GM18499 (cell line): ENCODE results near the gene ARHGAP27.
"Not testable (repeated sequence)": the region's sequence is repeated elsewhere in the genome, so short reads cannot be mapped to it uniquely, and the experiment has no call there.

Experiments used
- ATAC-seq: cut with Tn5 transposase; IDR thresholded peaks from one replicate; pipeline ENCODE4 v1.9.1; 2021; ENCODE audit warnings: moderate number of reproducible peaks; ENCODE audit not compliant: insufficient read depth, unreplicated experiment

ARHGAP27 gene

GRCh38 chr17:45368651-45369050 is 64.0 kb downstream of the ARHGAP27 start:
- no peak for ATAC-seq

GRCh38 chr17:45367216-45367615 is 65.5 kb downstream of the ARHGAP27 start:
- no peak for ATAC-seq

GRCh38 chr17:45366691-45367090 is 66.0 kb downstream of the ARHGAP27 start:
- no peak for ATAC-seq

DNA sequence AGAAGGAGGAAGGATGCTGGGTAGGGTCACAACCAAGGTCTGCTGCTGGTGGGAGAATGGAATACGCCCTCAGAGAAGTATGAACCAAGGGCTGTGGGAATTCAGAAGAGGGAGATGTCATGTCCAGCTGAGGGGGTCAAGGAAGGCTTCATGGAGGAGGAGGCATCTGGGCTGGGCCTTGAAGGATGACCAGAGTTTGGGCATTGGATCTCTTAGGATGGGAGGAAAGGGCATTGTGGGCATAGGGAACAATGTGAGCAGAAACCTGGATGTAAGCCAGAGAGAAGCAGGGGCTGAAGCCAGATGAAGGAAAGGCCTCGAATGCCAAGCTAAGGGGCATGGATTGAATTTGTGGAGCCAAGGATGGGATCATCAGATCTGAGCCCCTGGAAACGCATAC is 66.6 kb downstream of the ARHGAP27 start:
- no peak for ATAC-seq

- ATAC-seq = no peak
These were observed 67.9 kb downstream of the ARHGAP27 start for GRCh38 chr17:45364531-45365390.

DNA sequence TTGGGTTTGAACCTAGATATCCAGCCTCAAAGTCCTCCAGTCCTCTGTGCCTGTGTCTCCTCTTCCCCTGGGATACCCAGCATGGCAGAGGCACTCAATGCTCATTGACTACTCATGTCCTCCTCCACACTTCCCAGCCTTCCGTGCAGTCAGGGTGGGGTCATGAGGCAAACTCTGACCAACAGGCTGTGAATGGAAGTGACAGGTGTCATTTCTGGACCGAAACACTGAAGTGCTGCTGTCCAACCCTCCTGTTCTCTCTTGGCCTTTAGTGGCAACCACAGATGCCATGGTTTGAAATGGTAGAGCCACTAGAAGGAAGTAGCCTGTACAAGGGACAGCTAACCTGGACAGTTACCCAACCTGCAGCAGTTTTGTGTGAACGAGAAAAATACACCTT is 69.2 kb downstream of the ARHGAP27 start:
- no peak for ATAC-seq

DNA sequence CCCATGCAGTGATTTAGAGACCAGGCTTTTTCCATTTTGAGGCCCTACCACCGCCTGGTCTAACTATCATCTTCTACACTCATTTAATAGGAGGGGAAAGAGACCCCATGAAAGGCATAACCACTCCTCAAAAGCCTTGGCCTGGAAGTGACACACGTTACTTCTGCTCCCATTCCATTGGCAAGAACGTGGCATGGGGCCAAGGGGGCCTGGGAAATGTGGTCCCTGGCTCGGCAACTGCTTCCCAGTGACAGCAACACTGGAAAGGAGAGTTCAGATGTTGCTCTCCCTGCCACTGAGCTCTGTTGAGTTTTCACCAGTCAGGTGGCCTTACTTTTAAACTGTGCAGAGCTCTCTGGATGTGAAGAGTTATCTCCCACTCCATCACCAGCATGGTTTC is 70.7 kb downstream of the ARHGAP27 start:
- ATAC-seq = no peak

DNA sequence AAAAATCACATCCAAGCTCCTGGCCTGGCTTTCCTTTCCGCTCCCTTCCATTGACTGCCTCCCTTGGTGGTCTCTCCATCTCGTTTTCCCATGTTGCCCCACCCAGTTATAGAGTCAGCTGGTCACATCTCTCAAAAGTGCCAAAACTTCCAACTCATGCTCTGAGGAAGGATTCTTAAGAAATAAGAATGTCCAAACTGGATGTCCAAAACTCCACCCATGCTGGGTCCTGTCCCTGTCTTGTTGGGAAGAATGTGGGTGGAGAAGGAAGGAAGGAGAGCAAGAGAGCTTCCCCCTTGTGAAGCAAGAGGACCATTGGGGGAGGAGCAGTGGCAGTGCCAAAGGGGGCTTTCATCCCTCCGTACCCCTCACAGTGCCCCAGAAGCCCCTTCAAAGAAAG is 71.2 kb downstream of the ARHGAP27 start:
- no peak for ATAC-seq

- no peak for ATAC-seq
These were observed 75.2 kb downstream of the ARHGAP27 start for GRCh38 chr17:45357364-45357997.

DNA sequence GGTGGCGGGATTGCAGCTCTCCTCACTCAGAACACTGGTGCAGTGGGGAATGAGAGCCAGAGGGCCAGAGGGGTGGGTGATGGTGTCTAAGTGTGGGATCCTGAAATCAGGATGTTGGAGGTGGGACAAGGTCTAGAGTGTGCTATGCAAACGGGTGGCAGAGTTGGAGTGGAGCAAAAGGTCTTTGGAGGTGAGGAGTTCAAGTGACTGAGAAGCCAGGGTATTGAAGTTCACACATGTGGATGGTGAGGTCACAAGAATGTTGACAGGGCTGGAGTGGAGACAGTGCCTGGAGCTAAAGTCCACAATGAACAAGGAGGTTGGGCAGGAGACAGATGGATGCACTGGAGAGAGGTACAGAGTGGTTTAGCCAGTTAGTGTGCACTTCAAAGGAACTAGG is 77.6 kb downstream of the ARHGAP27 start:
- no peak for ATAC-seq

DNA sequence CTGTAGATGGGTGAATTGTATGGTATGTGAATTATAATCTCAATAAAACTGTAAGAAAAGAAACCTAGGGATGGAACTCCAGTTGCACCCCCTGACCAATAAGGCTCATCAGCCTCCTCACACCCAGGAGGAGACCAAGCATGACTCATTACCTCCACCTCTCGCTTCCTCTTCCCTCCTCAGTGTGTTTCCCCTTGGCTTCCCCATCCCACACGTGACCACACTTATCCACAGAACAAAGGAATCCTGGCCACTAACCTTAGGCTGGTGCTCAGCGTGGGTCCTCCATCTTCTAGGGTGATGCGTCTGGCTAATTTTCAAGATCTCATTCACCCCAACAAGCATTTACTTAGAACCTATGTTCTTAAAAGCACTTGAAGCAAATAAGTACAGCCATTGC is 79.6 kb downstream of the ARHGAP27 start:
- ATAC-seq = no peak

GRCh38 chr17:45351831-45352230 is 80.8 kb downstream of the ARHGAP27 start:
- no peak for ATAC-seq

DNA sequence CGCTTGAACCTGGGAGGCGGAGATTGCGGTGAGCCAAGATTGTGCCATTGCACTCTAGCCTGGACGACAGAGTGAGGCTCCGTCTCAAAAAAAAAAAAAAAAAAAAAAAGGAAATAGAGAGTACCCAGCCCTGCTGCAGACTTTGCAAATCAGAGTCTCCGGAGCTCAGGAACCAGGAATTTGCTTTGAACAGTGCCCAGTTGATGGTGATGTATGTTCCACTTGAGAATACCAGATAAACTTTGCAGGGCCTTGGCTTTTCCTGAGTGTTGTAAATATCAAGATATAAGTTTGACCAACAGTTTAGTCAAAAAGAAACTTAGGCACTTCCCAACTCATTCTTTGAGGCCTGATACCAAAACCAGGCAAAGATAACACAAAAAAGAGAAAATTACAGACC is 85.2 kb downstream of the ARHGAP27 start:
- ATAC-seq = no peak

GRCh38 chr17:45346216-45347015 is 86.3 kb downstream of the ARHGAP27 start:
- ATAC-seq = no peak

DNA sequence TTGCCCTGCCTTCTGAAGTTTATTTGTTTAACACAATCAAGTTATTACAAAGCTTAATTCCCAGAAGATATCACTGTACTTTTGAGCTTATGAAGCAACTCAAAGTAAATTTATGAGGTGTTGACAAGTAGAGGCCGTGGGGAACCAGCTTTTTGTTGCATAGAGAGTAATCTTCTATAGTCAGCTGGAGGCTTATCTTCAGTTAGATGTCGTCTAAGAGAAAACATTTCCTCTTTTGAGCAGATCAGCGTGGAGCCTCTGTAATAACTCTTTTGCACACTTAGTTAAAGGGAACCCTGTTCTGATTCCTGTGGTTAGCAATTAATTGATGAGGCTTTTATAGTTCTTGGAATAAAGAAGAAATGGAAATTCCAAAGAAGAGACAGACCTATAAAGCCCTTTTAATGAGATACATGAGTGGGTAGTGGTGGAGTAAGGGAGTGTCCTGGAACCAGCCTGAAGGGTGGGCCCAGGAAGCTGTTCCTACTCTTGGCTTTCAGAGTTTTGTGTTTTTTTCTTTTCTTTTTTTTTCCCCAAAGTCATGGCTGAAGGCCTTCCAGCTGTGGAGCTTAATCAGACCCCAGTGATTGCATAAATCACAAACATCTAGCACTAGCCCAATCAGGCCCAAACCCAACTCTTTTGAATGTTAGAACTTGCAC is 87.0 kb downstream of the ARHGAP27 start:
- ATAC-seq = no peak

DNA sequence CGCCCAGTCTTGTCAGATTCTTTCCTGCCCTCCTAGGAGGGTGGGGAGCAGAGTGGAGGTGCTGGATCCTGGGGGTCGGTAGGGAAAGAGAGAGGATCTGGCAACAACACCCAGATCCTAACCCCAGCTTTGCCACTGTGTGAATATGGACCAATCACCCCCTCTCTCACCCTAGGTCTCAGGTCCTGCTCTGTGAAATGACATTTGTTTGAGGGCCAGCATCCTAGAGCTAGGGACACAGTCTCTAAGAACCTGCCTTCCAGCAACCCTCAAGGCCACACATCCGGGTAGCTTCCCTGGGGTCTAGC is 87.5 kb downstream of the ARHGAP27 start:
- no peak for ATAC-seq

GRCh38 chr17:45343967-45344664 is 88.6 kb downstream of the ARHGAP27 start:
- ATAC-seq = not testable (repeated sequence)
